K562 (cell line): ENCODE data around the gene ABR. TPM values are rescaled to one million over a fixed set of nuclear protein-coding genes. Genes with fewer than 3 reads are reported as not detected.
"Not testable (repeated sequence)": the region's sequence is repeated elsewhere in the genome, so short reads cannot be mapped to it uniquely, and the experiment has no call there.

ENCODE experiments used
- ATAC-seq: fragments of 200-7000 bp; cut with Tn5 transposase; 3 replicates; pipeline ENCODE4 v1.9.1; 2020; ENCODE audit warnings: moderate library complexity
- BruUV-seq: library from RNA; stranded (reverse); fragments of 400-500 nt; replicated peaks from 2 replicates; lab custom pipeline; 2021; lab: Mats Ljungman, UMichigan
- CTCF ChIA-PET: fragments of 300-600 bp; formaldehyde crosslinking; extraction: SDS; loops from one replicate; lab custom pipeline; 2021; ENCODE audit warnings: low intra/inter-chr PET ratio; lab: Yijun Ruan, JAX
- POLR2A ChIA-PET: fragments of 300-600, 350-650 bp; sonication (Branson Sonifier 250); formaldehyde crosslinking; extraction: SDS; loops from one replicate; lab custom pipeline; 2021; ENCODE audit warnings: antibody characterized with exemption, inconsistent platforms; lab: Yijun Ruan, JAX
- DNase-seq, 4 experiments: peaks; one replicate each; pipeline versions ENCODE4 v3.0.0 to v3.0.0-alpha.2; 2011 to 2018; ENCODE audit warnings: low spot score in 3 of 4, mixed read lengths in 3 of 4; ENCODE audit errors: extremely low read depth in 1 of 4
- FAIRE-seq: peaks from 2 replicates; lab custom pipeline; 2011; peaks lifted over from hg19 to GRCh38; lab: Jason Lieb, UNC
- H2AFZ ChIP-seq: 2 replicates; pipeline ENCODE4 v1.6.0; 2011; ENCODE audit warnings: low read depth, low read length, control low read depth, inconsistent platforms
- H3K27ac ChIP-seq: fragments of 200-600 bp; 3 replicates; pipeline ENCODE4 v1.8.0; 2011; ENCODE audit warnings: low read depth, mild to moderate bottlenecking, control low read depth, inconsistent platforms, low read length, moderate library complexity, mixed read lengths; ENCODE audit errors: extremely low read depth
- H3K27me3 ChIP-seq, 2 experiments: fragments of 300-600 bp in 1 of 2; 2 replicates in 1 of 2; 3 replicates in 1 of 2; pipeline versions ENCODE4 v1.6.0 to v1.8.0; 2011; ENCODE audit warnings: inconsistent platforms in 2 of 2, low read length in 2 of 2, mild to moderate bottlenecking in 1 of 2, mixed read lengths in 1 of 2, moderate library complexity in 1 of 2; ENCODE audit not compliant: control insufficient read depth in 2 of 2, insufficient read depth in 2 of 2
- H3K36me3 ChIP-seq: fragments of 300-600 bp; 3 replicates; pipeline ENCODE4 v1.8.0; 2011; ENCODE audit warnings: mild to moderate bottlenecking, low read length, inconsistent platforms; ENCODE audit not compliant: control insufficient read depth, insufficient read depth
- H3K4me1 ChIP-seq, 2 experiments: fragments of 200-600 bp in 1 of 2; replicated peaks in 1 of 2; 2 replicates in 1 of 2; 3 replicates in 1 of 2; pipeline versions ENCODE4 v1.5.1 to v1.8.0; 2011; ENCODE audit warnings: inconsistent platforms in 2 of 2, low read length in 2 of 2, mild to moderate bottlenecking in 1 of 2, mixed read lengths in 1 of 2, moderate library complexity in 1 of 2; ENCODE audit not compliant: control insufficient read depth in 2 of 2, insufficient read depth in 2 of 2
- H3K4me2 ChIP-seq: 2 replicates; pipeline ENCODE4 v1.6.1; 2011; ENCODE audit warnings: low read length, control low read depth, inconsistent platforms, mixed read lengths; ENCODE audit not compliant: insufficient read depth
- H3K4me3 ChIP-seq: fragments of 200-600 bp; sonication (generic), shearing (Covaris generic); 2 replicates; pipeline ENCODE4 v1.5.1; 2016; ENCODE audit warnings: control low read depth, inconsistent platforms
- H3K79me2 ChIP-seq: fragments of 200-600 bp; 3 replicates; pipeline ENCODE4 v1.8.0; 2011; ENCODE audit warnings: low read length, inconsistent platforms; ENCODE audit not compliant: control insufficient read depth, insufficient read depth
- H3K9ac ChIP-seq, 2 experiments: 2 replicates each; pipeline versions ENCODE4 v1.6.0 to v1.6.1; 2011; ENCODE audit warnings: low read depth in 2 of 2, low read length in 2 of 2, control low read depth in 1 of 2, inconsistent platforms in 1 of 2, mild to moderate bottlenecking in 1 of 2, mixed read lengths in 1 of 2; ENCODE audit not compliant: insufficient read depth in 1 of 2
- H3K9me1 ChIP-seq: one replicate; pipeline ENCODE4 v1.6.0; 2011; ENCODE audit warnings: inconsistent platforms, mild to moderate bottlenecking, low read length, moderate library complexity; ENCODE audit not compliant: control insufficient read depth, insufficient read depth
- H3K9me3 ChIP-seq: replicated peaks from 2 replicates; pipeline ENCODE4 v1.5.1; 2011; ENCODE audit warnings: low read depth, low read length, inconsistent platforms; ENCODE audit not compliant: control insufficient read depth, insufficient read depth
- H4K20me1 ChIP-seq: replicated peaks from 2 replicates; pipeline ENCODE4 v1.6.1; 2011; ENCODE audit warnings: low read length, inconsistent platforms, mixed read lengths; ENCODE audit not compliant: control insufficient read depth, insufficient read depth
- HDAC3 ChIP-seq: fragments of 450-650 bp; IDR thresholded peaks from 2 replicates; pipeline ENCODE4 v1.6.1; 2018; ENCODE audit warnings: borderline replicate concordance, mild to moderate bottlenecking, moderate library complexity; ENCODE audit not compliant: partially characterized antibody
- IFI16 ChIP-seq: fragments of 250-450 bp; sonication (Bioruptor Pico); IDR thresholded peaks from 2 replicates; pipeline ENCODE4 v2.1.2; 2022; ENCODE audit warnings: mild to moderate bottlenecking, inconsistent platforms
- RBM22 ChIP-seq: fragments of 200-400 bp; formaldehyde crosslinking; IDR thresholded peaks from 2 replicates; pipeline ENCODE4 v1.6.1; 2018; ENCODE audit warnings: low read length, low read depth; ENCODE audit not compliant: poor library complexity, severe bottlenecking
- RFX7 ChIP-seq: fragments of 250-450 bp; sonication (Bioruptor Pico); IDR thresholded peaks from 2 replicates; pipeline ENCODE4 v1.5.1; 2021; ENCODE audit warnings: mild to moderate bottlenecking
- TEAD2 ChIP-seq: fragments of 450-650 bp; IDR thresholded peaks from 2 replicates; pipeline ENCODE4 v1.6.1; 2016; ENCODE audit warnings: missing genetic modification characterization, control low read depth, missing compliant biosample characterization
- ZNF121 ChIP-seq: sonication (generic); formaldehyde crosslinking; conservative IDR thresholded peaks from 2 replicates; pipeline ENCODE4 v1.8.0; 2022; ENCODE audit warnings: missing genetic modification reagents
- WGBS: fragments of 100-300 bp; shearing (Covaris generic); methylation state at CpG from one replicate; pipeline ENCODE4 v1.1.6; 2016; ENCODE audit warnings: low coverage, mixed read lengths; ENCODE audit not compliant: insufficient coverage; ENCODE audit errors: missing lambda C conversion rate; 5-methylcytosine and 5-hydroxymethylcytosine counted together
- in situ Hi-C: fragments of 300-500 bp; cut with MboI; formaldehyde crosslinking; loops from 4 replicates; pipeline ENCODE4 v1.15.0; 2018; ENCODE audit warnings: inconsistent platforms, mixed read lengths
- intact Hi-C: fragments of 100-400 bp; cut with micrococcal nuclease; formaldehyde crosslinking; loops from 2 replicates; pipeline ENCODE4 v1.14.2; 2022
- polyA plus RNA-seq, 8 experiments: library from polyadenylated mRNA; depleted of rRNA in 4 of 8; stranded (reverse) in 5 of 8; unstranded in 3 of 8; fragments of >200 nt; fragmentation: Nextera tagmentation in 2 of 8; fragmentation: Illumina TruSeq in 1 of 8; extraction: Ambion mirVana in 2 of 8; extraction: Trizol in 1 of 8; gene quantifications; 2 replicates each; pipeline versions ENCODE4 v1.2.1 to v1.2.3, GENCODE V29; 2011 to 2014; ENCODE audit warnings: inconsistent platforms in 1 of 8, missing spikeins in 1 of 8
- total RNA-seq, 7 experiments: library from RNA; depleted of rRNA in 6 of 7; stranded (reverse); fragments of >200 nt in 6 of 7; fragmentation: Illumina TruSeq in 2 of 7; extraction: Trizol in 2 of 7; gene quantifications; 2 replicates each; pipeline versions ENCODE4 v1.2.1 to v1.2.3, GENCODE V29; 2011 to 2021; ENCODE audit warnings: low replicate concordance in 1 of 7
- TF ChIP-seq, protein P1 (sequence below), 2 experiments: IDR thresholded peaks; 2 replicates each; pipeline ENCODE4 v1.6.1; 2011; ENCODE audit warnings: borderline replicate concordance in 1 of 2, control low read depth in 1 of 2, low read depth in 1 of 2, low read length in 1 of 2, mild to moderate bottlenecking in 1 of 2, mixed read lengths in 1 of 2, moderate library complexity in 1 of 2; ENCODE audit not compliant: insufficient read depth in 1 of 2, insufficient read length in 1 of 2, poor library complexity in 1 of 2, severe bottlenecking in 1 of 2; ENCODE audit errors: extremely low read depth in 1 of 2

ABR gene
- total and polyA plus RNA-seq, 9 of the 15 experiments (the other 6 are each of a cell fraction or from before 2014, with no cell fraction given) = 0.07 to 1.6 (median 0.37) TPM; not detected in 1

DNA sequence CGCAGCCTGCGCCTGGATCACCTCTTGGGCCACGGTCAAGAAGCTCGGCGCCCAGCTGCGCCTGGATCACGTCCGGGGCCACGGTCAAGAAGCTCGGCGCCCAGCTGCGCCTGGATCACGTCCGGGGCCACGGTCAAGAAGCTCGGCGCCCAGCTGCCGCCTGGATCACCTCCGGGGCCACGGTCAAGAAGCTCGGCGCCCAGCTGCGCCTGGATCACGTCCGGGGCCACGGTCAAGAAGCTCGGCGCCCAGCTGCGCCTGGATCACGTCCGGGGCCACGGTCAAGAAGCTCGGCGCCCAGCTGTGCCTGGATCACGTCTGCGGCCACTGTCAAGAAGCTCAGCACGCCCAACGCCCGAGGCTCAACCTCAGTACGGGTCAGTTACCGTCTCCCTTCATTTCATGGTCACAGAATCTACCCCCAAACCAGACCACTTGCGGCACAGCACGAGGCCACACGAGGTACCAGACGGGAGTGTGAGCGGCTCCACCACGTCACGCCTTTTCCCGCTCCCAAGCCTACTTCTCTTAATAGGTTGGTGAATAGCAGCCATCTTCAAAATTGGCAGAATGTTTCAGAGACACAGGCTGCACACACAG, 131.2 kb downstream of the ABR start:
- H3K4me1 ChIP-seq, BruUV-seq, H3K4me2 ChIP-seq, H3K9ac ChIP-seq, CTCF ChIA-PET, DNase-seq, H3K4me3 ChIP-seq, intact Hi-C loops, FAIRE-seq, H3K27ac ChIP-seq, H3K9me3 ChIP-seq, H4K20me1 ChIP-seq, in situ Hi-C loops, H2AFZ ChIP-seq, H3K36me3 ChIP-seq, H3K79me2 ChIP-seq, ATAC-seq, POLR2A ChIA-PET, H3K9me1 ChIP-seq: not testable (repeated sequence)
- TF ChIP-seq, protein P1, sequence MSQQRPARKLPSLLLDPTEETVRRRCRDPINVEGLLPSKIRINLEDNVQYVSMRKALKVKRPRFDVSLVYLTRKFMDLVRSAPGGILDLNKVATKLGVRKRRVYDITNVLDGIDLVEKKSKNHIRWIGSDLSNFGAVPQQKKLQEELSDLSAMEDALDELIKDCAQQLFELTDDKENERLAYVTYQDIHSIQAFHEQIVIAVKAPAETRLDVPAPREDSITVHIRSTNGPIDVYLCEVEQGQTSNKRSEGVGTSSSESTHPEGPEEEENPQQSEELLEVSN (IDR thresholded peaks at IDR 0.05; ENCODE audit: borderline replicate concordance in 1 of 2, extremely low read depth in 1 of 2, insufficient read depth in 1 of 2, insufficient read length in 1 of 2, low read depth in 1 of 2, low read length in 1 of 2, poor library complexity in 1 of 2, severe bottlenecking in 1 of 2) = peak in 1 of 2 experiments; percentile 41
- peaks cover 11 to 60% of the 10 kb centered on the region in 2 experiments; a peak in 4 of 5 replicates for H3K27me3 ChIP-seq
- WGBS = 7% methylated on average over 20 of the region's 49 CpGs

DNA sequence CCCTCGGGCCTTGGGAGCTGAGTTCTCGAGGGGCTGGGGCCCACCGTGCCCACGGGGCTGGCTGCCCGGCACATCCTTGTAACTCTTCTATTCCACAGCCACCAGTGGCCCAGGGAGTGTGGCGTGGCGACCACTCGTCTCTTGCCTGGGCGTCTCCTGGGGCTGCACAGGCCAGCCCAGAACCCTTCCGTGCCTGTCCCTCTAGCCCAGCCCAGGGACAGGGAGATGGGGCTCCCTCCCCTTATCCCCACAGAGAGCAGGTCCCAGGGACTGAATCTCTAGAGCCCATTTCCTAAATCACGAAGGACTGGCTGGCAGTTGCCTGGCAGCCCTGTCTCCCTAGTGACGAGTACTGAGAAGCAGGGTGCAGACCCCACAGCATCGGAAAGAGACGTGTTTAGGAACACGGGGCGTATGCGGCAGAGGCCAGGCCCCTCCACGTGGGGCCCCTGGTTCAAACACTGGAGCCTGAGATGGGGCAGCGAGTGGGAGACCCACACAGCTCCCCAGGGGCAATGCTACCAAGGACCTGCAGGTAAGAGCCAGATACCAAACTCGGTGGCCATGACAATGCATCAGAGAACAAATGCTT, 131.8 kb downstream of the ABR start:
- CTCF ChIA-PET = no interaction called here

More for the DNA sequence above, 131.8 kb downstream of the ABR start:
- WGBS = 2% methylated on average over 14 of the region's 20 CpGs
- H3K9ac ChIP-seq = no peak overlapping the region
- in situ Hi-C loops = no loop called here
- peaks cover 0 to 10% of the 10 kb centered on the region in 2 experiments; a peak in 2 of 5 replicates for H3K4me1 ChIP-seq
- ATAC-seq (no peak), FAIRE-seq (no peak), DNase-seq (no peak)
- intact Hi-C loops = no loop called here
- H3K27me3 ChIP-seq = peaks cover 11 to 60% of the 10 kb centered on the region in 2 experiments; a peak in 4 of 5 replicates
- no peaks in the 10 kb centered on the region for H3K79me2 ChIP-seq
- no peak overlapping the region for H2AFZ ChIP-seq
- no peaks in the 10 kb centered on the region for H3K36me3 ChIP-seq
- no peak overlapping the region for H3K4me2 ChIP-seq
- no peaks in the 10 kb centered on the region for H3K9me1 ChIP-seq
- H3K27ac ChIP-seq = no peak overlapping the region
- H4K20me1 ChIP-seq = no peaks in the 10 kb centered on the region
- TF ChIP-seq ZNF121 (CRISPR knock-in tag) (no peak), TEAD2 (no peak), HDAC3 (no peak), IFI16 (CRISPR knock-in tag) (no peak), RBM22 (no peak), RFX7 (CRISPR knock-in tag) (no peak)
- TF ChIP-seq, all 486 proteins: peak for 0
- no peaks in the 10 kb centered on the region for H3K9me3 ChIP-seq
- BruUV-seq = no TSS peak
- H3K4me3 ChIP-seq = no peak overlapping the region
- POLR2A ChIA-PET = interaction anchor here (0.7 kb wide), 1 partner anchor 34 kb away, joined by 3 read pairs; no protein-coding TSS in a partner anchor
